Smooth muscle cell (in vitro differentiated cells): ENCODE data around the gene C6orf163. TPM values are rescaled to one million over a fixed set of nuclear protein-coding genes. Genes with fewer than 3 reads are reported as not detected.

Experiments
- DNase-seq: peaks from one replicate; lab custom pipeline; 2025; ENCODE audit not compliant: unreplicated experiment; lab: John Stamatoyannopoulos, UW
- H2AFZ ChIP-seq: fragments of 200-600 bp; sonication (generic); 2 replicates; pipeline ENCODE4 v1.6.0; 2016; ENCODE audit warnings: antibody characterized with exemption, low read depth, mild to moderate bottlenecking
- H3F3A ChIP-seq: fragments of 200-600 bp; sonication (generic); 2 replicates; pipeline ENCODE4 v1.6.0; 2017; ENCODE audit warnings: antibody characterized with exemption, low read depth
- H3K27ac ChIP-seq: fragments of 200-600 bp; sonication (generic); 2 replicates; pipeline ENCODE4 v1.5.1; 2016; ENCODE audit warnings: low read depth, mild to moderate bottlenecking
- H3K27me3 ChIP-seq: fragments of 200-600 bp; sonication (generic); 2 replicates; pipeline ENCODE4 v1.6.1; 2016; ENCODE audit warnings: low read depth, mild to moderate bottlenecking
- H3K36me3 ChIP-seq: fragments of 200-600 bp; sonication (generic); 2 replicates; pipeline ENCODE4 v1.5.1; 2016; ENCODE audit warnings: low read depth
- H3K4me1 ChIP-seq: fragments of 200-600 bp; sonication (generic); 2 replicates; pipeline ENCODE4 v1.5.1; 2016; ENCODE audit warnings: low read depth
- H3K4me2 ChIP-seq: fragments of 200-600 bp; sonication (generic); 2 replicates; pipeline ENCODE4 v1.6.0; 2016; ENCODE audit warnings: mild to moderate bottlenecking
- H3K4me3 ChIP-seq: fragments of 200-600 bp; sonication (generic); 2 replicates; pipeline ENCODE4 v1.5.1; 2016; ENCODE audit warnings: mild to moderate bottlenecking
- H3K79me2 ChIP-seq: fragments of 200-600 bp; sonication (generic); 2 replicates; pipeline ENCODE4 v1.6.0; 2016; ENCODE audit warnings: low read depth, mild to moderate bottlenecking
- H3K9ac ChIP-seq: fragments of 200-600 bp; sonication (generic); 2 replicates; pipeline ENCODE4 v1.6.0; 2016; ENCODE audit warnings: low read depth
- H3K9me3 ChIP-seq: fragments of 200-600 bp; sonication (generic); replicated peaks from 2 replicates; pipeline ENCODE4 v1.5.1; 2016; ENCODE audit warnings: low read depth
- H4K20me1 ChIP-seq: fragments of 200-600 bp; sonication (generic); 2 replicates; pipeline ENCODE4 v1.6.0; 2016; ENCODE audit warnings: low read depth
- CTCF ChIP-seq: fragments of 200-600 bp; sonication (generic); IDR thresholded peaks from 2 replicates; pipeline ENCODE4 v1.5.1; 2017; ENCODE audit warnings: borderline replicate concordance, mild to moderate bottlenecking, antibody characterized with exemption; ENCODE audit not compliant: insufficient read depth, poor library complexity, severe bottlenecking
- WGBS: methylation state at CpG from one replicate; pipeline ENCODE4 v1.1.7; 2016; ENCODE audit warnings: low lambda C conversion rate; 5-methylcytosine and 5-hydroxymethylcytosine counted together
- polyA plus RNA-seq: library from polyadenylated mRNA; unstranded; fragments of >200 nt; fragmentation: Nextera tagmentation; extraction: Ambion mirVana; gene quantifications from 2 replicates; pipeline ENCODE4 v1.2.1, GENCODE V29; 2016
- total RNA-seq: library from RNA; depleted of rRNA; stranded (reverse); fragments of >200 nt; gene quantifications from 2 replicates; pipeline ENCODE4 v1.2.3, GENCODE V29; 2014

Gene C6orf163
- total and polyA plus RNA-seq, 2 experiments from 2014 or later: 0.59 to 3.1 TPM

- Histone ChIP-seq H3K79me2 (no peaks in the 10 kb centered on the region), H3K27ac (no peak overlapping the region), H4K20me1 (no peaks in the 10 kb centered on the region), H3K9me3 (no peaks in the 10 kb centered on the region), H3K4me3 (no peak overlapping the region), H3K9ac (no peak overlapping the region), H3K36me3 (no peaks in the 10 kb centered on the region), H3F3A (no peaks in the 10 kb centered on the region), H2AFZ (no peak overlapping the region), H3K4me2 (no peak overlapping the region), H3K27me3 (peaks cover 7% of the 10 kb centered on the region), H3K4me1 (no peaks in the 10 kb centered on the region)
- no peak for TF ChIP-seq CTCF
- WGBS: 67% methylated on average over 1 of the region's 1 CpG
- no peak for DNase-seq
Observed at GRCh38 chr6:87312860-87313259, 31.8 kb upstream of the C6orf163 start.

- Histone ChIP-seq H3K27me3 (peaks cover 7% of the 10 kb centered on the region), H4K20me1 (no peaks in the 10 kb centered on the region), H3K27ac (no peak overlapping the region), H3K9ac (no peak overlapping the region), H3K4me1 (no peaks in the 10 kb centered on the region), H3K36me3 (no peaks in the 10 kb centered on the region), H3K4me2 (no peak overlapping the region), H3F3A (no peaks in the 10 kb centered on the region), H3K9me3 (no peaks in the 10 kb centered on the region), H2AFZ (no peak overlapping the region), H3K4me3 (no peak overlapping the region), H3K79me2 (no peaks in the 10 kb centered on the region)
- no peak for TF ChIP-seq CTCF
- WGBS: 97% methylated on average over 3 of the region's 3 CpGs
- DNase-seq: no peak
Observed at GRCh38 chr6:87315071-87315470, 29.5 kb upstream of the C6orf163 start.

GRCh38 chr6:87319271-87319987 is 25.2 kb upstream of the C6orf163 start:
- no peak for DNase-seq
- Histone ChIP-seq H3K27ac (no peak overlapping the region), H3K4me2 (no peak overlapping the region), H3F3A (no peaks in the 10 kb centered on the region), H3K36me3 (no peaks in the 10 kb centered on the region), H3K27me3 (no peaks in the 10 kb centered on the region), H3K4me1 (no peaks in the 10 kb centered on the region), H3K4me3 (no peak overlapping the region), H4K20me1 (no peaks in the 10 kb centered on the region), H3K9ac (no peak overlapping the region), H3K9me3 (no peaks in the 10 kb centered on the region), H3K79me2 (peaks cover 11% of the 10 kb centered on the region), H2AFZ (no peak overlapping the region)
- 89% methylated on average over 3 of the region's 3 CpGs for WGBS
- no peak for TF ChIP-seq CTCF
